Activated CD4-positive, alpha-beta T cell treated with anti-CD3 and anti-CD28 coated beads, Interleukin-2, amount 50 U/mL, for 16 hours (primary cell): ENCODE data around the gene ABCC5.
"Not testable (repeated sequence)": the region's sequence is repeated elsewhere in the genome, so short reads cannot be mapped to it uniquely, and the experiment has no call there.

ENCODE experiments used
- DNase-seq: peaks from one replicate; pipeline ENCODE4 v3.0.0-alpha.2; 2020

Gene ABCC5

GRCh38 chr3:184017672-184018423, at the start of gene ABCC5:
ABCC5 (minus strand) TSS chr3:184017884; CDS start chr3:184014392, 3,492 bp downstream.
- DNase-seq, result peak; percentile 90

GRCh38 chr3:184066211-184066610, 48.5 kb upstream of the ABCC5 start:
- DNase-seq, result no peak

GRCh38 chr3:184062637-184063036, 45.0 kb upstream of the ABCC5 start:
- no peak for DNase-seq

GRCh38 chr3:184059424-184059823, 41.7 kb upstream of the ABCC5 start:
- no peak for DNase-seq

- DNase-seq, result no peak
Measured at GRCh38 chr3:184058029-184058428, 40.3 kb upstream of the ABCC5 start.

GRCh38 chr3:184052767-184053166, 35.1 kb upstream of the ABCC5 start, which contains the start of gene HTR3C:
HTR3C (plus strand) TSS chr3:184053047; CDS start chr3:184053081, 34 bp downstream.
- no peak for DNase-seq

GRCh38 chr3:184050217-184050847, 32.6 kb upstream of the ABCC5 start:
- no peak for DNase-seq

- DNase-seq, result no peak
Measured at GRCh38 chr3:184045995-184046394, 28.3 kb upstream of the ABCC5 start.

- DNase-seq, result no peak
Measured at GRCh38 chr3:184042617-184043016, 24.9 kb upstream of the ABCC5 start.

GRCh38 chr3:184040010-184040409, 22.3 kb upstream of the ABCC5 start:
- no peak for DNase-seq

- no peak for DNase-seq
Measured at GRCh38 chr3:184039414-184039813, 21.7 kb upstream of the ABCC5 start.

- DNase-seq, result not testable (repeated sequence)
Measured at GRCh38 chr3:184038307-184038706, 20.6 kb upstream of the ABCC5 start.

- DNase-seq, result no peak
Measured at GRCh38 chr3:184037816-184038215, 20.1 kb upstream of the ABCC5 start.

GRCh38 chr3:184031187-184031792, 13.6 kb upstream of the ABCC5 start, which contains the start of gene HTR3D:
HTR3D (plus strand) TSS chr3:184031742; CDS start chr3:184031742, 0 bp downstream.
- DNase-seq, result no peak

- no peak for DNase-seq
Measured at GRCh38 chr3:184030536-184030935, 12.9 kb upstream of the ABCC5 start.

- DNase-seq, result no peak
Measured at GRCh38 chr3:184029443-184029842, 11.8 kb upstream of the ABCC5 start.

- DNase-seq, result not testable (repeated sequence)
Measured at GRCh38 chr3:184028275-184028890, 10.7 kb upstream of the ABCC5 start.

- DNase-seq, result not testable (repeated sequence)
Measured at GRCh38 chr3:184025256-184025655, 7.6 kb upstream of the ABCC5 start.

GRCh38 chr3:184022323-184022722, 4.6 kb upstream of the ABCC5 start:
- DNase-seq, result peak; percentile 12

- DNase-seq, result no peak
Measured at GRCh38 chr3:184018424-184018973, 815 bp upstream of the ABCC5 start.

GRCh38 chr3:184016811-184017671, 643 bp downstream of the ABCC5 start:
- peak; percentile 63 for DNase-seq

- DNase-seq, result no peak
Measured at GRCh38 chr3:184016169-184016570, 1.5 kb downstream of the ABCC5 start.
